Liver (tissue), 3 donors: Measurements from ENCODE around the gene LHPP.

Experiments used
- ATF3 ChIP-seq: IDR thresholded peaks from 2 replicates; pipeline ENCODE4 v1.6.1; 2016; ENCODE audit warnings: antibody characterized with exemption
- CTCF ChIP-seq: fragments of 150-350 bp; IDR thresholded peaks from 2 replicates; pipeline ENCODE4 v1.5.1; 2017; ENCODE audit warnings: improper control_type of control experiment, low read depth, low read length; ENCODE audit not compliant: missing input control
- EGR1 ChIP-seq, 2 donors: IDR thresholded peaks; 2 replicates each; pipeline ENCODE4 v1.6.1; 2016 to 2018; ENCODE audit warnings: antibody characterized with exemption in 2 of 2, low read depth in 2 of 2
- FOXA1 ChIP-seq: IDR thresholded peaks from 2 replicates; pipeline ENCODE4 v1.6.1; 2016; ENCODE audit warnings: antibody characterized with exemption
- HNF4A ChIP-seq, 2 donors: conservative IDR thresholded peaks; 2 replicates each; pipeline ENCODE4 v1.6.1; 2016; ENCODE audit warnings: antibody characterized with exemption in 2 of 2, mild to moderate bottlenecking in 2 of 2
- JUND ChIP-seq, 2 donors: IDR thresholded peaks; 2 replicates each; pipeline ENCODE4 v1.6.1; 2016; ENCODE audit warnings: antibody characterized with exemption in 2 of 2
- RAD21 ChIP-seq, 2 donors: IDR thresholded peaks; 2 replicates each; pipeline ENCODE4 v1.6.1; 2016; ENCODE audit warnings: antibody characterized with exemption in 2 of 2, mild to moderate bottlenecking in 2 of 2
- RXRA ChIP-seq, 2 donors: IDR thresholded peaks; 2 replicates each; pipeline ENCODE4 v1.6.1; 2017 to 2018; ENCODE audit warnings: antibody characterized with exemption in 2 of 2, mild to moderate bottlenecking in 1 of 2
- SP1 ChIP-seq: IDR thresholded peaks from 2 replicates; pipeline ENCODE4 v1.6.1; 2018; ENCODE audit warnings: antibody characterized with exemption, mild to moderate bottlenecking
- TAF1 ChIP-seq: conservative IDR thresholded peaks from 2 replicates; pipeline ENCODE4 v1.6.1; 2016; ENCODE audit warnings: antibody characterized with exemption, mild to moderate bottlenecking
- YY1 ChIP-seq: IDR thresholded peaks from 2 replicates; pipeline ENCODE4 v1.6.1; 2016; ENCODE audit warnings: antibody characterized with exemption, mild to moderate bottlenecking
- TF ChIP-seq, protein P1 (sequence below): IDR thresholded peaks from 2 replicates; pipeline ENCODE4 v1.6.1; 2016; ENCODE audit warnings: antibody characterized with exemption
- TF ChIP-seq, protein P2 (sequence below): IDR thresholded peaks from 2 replicates; pipeline ENCODE4 v1.6.1; 2016; ENCODE audit warnings: antibody characterized with exemption, mild to moderate bottlenecking
- donor health status: healthy.
- donor health status: healthy.

- no peak for TF ChIP-seq CTCF
- no peak for TF ChIP-seq YY1
- no peak for TF ChIP-seq RAD21 (IDR thresholded peaks at IDR 0.05)
- TF ChIP-seq, protein P1, sequence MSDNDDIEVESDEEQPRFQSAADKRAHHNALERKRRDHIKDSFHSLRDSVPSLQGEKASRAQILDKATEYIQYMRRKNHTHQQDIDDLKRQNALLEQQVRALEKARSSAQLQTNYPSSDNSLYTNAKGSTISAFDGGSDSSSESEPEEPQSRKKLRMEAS: no peak
- TF ChIP-seq, protein P2, sequence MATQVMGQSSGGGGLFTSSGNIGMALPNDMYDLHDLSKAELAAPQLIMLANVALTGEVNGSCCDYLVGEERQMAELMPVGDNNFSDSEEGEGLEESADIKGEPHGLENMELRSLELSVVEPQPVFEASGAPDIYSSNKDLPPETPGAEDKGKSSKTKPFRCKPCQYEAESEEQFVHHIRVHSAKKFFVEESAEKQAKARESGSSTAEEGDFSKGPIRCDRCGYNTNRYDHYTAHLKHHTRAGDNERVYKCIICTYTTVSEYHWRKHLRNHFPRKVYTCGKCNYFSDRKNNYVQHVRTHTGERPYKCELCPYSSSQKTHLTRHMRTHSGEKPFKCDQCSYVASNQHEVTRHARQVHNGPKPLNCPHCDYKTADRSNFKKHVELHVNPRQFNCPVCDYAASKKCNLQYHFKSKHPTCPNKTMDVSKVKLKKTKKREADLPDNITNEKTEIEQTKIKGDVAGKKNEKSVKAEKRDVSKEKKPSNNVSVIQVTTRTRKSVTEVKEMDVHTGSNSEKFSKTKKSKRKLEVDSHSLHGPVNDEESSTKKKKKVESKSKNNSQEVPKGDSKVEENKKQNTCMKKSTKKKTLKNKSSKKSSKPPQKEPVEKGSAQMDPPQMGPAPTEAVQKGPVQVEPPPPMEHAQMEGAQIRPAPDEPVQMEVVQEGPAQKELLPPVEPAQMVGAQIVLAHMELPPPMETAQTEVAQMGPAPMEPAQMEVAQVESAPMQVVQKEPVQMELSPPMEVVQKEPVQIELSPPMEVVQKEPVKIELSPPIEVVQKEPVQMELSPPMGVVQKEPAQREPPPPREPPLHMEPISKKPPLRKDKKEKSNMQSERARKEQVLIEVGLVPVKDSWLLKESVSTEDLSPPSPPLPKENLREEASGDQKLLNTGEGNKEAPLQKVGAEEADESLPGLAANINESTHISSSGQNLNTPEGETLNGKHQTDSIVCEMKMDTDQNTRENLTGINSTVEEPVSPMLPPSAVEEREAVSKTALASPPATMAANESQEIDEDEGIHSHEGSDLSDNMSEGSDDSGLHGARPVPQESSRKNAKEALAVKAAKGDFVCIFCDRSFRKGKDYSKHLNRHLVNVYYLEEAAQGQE: no peak
- no peak for TF ChIP-seq JUND (IDR thresholded peaks at IDR 0.05)
- no peak for TF ChIP-seq FOXA1
- no peak for TF ChIP-seq SP1
- no peak for TF ChIP-seq TAF1
- TF ChIP-seq EGR1 (IDR thresholded peaks at IDR 0.05; ENCODE audit: low read depth in 2 of 2): no peak
- TF ChIP-seq HNF4A (conservative IDR thresholded peaks at IDR 0.05): no peak
- no peak for TF ChIP-seq ATF3
- TF ChIP-seq RXRA (IDR thresholded peaks at IDR 0.05): no peak
These were observed 104.1 kb downstream of the LHPP start for GRCh38 chr10:124565565-124566221.
